ENCODE measurements around the gene HDAC9.

Gene HDAC9

GRCh38 chr7:19020062-19020461, 524.5 kb downstream of the HDAC9 start:
- no peak overlapping the region for H3K4me3 ChIP-seq (ENCODE audit: insufficient read depth, low read length, poor library complexity, severe bottlenecking)
- no peaks in the 10 kb centered on the region for H3F3A ChIP-seq (ENCODE audit: insufficient read depth)
- no peaks in the 10 kb centered on the region for H3K27me3 ChIP-seq (ENCODE audit: low read length)
- H3K27ac ChIP-seq (ENCODE audit: low read depth, low read length): no peak overlapping the region
- H3K4me2 ChIP-seq (ENCODE audit: low read depth, low read length, poor library complexity, severe bottlenecking): no peak overlapping the region
- H3K9ac ChIP-seq (ENCODE audit: low read length): no peak overlapping the region
- H3K79me2 ChIP-seq (ENCODE audit: insufficient read depth, low read length): no peaks in the 10 kb centered on the region
- no peaks in the 10 kb centered on the region for H3K9me3 ChIP-seq (ENCODE audit: insufficient read depth, low read length)
- H2AFZ ChIP-seq (ENCODE audit: low read depth, low read length, severe bottlenecking): no peak overlapping the region
- TF ChIP-seq EZH2phosphoT487 (conservative IDR thresholded peaks at IDR 0.05; ENCODE audit: low read length) (no peak), CTCF (IDR thresholded peaks at IDR 0.05; ENCODE audit: insufficient read depth, low read length, poor library complexity, severe bottlenecking) (no peak)
- no peaks in the 10 kb centered on the region for H3K9me2 ChIP-seq (replicated peaks; ENCODE audit: insufficient read depth, low read length)
- H4K20me1 ChIP-seq (ENCODE audit: low read depth, low read length): no peaks in the 10 kb centered on the region
- no peaks in the 10 kb centered on the region for H3K36me3 ChIP-seq (ENCODE audit: low read length)

GRCh38 chr7:19020711-19021110, 525.2 kb downstream of the HDAC9 start:
- Histone ChIP-seq H3K9me3 (ENCODE audit: insufficient read depth, low read length) (no peaks in the 10 kb centered on the region), H3K79me2 (ENCODE audit: insufficient read depth, low read length) (no peaks in the 10 kb centered on the region), H3K36me3 (ENCODE audit: low read length) (no peaks in the 10 kb centered on the region), H2AFZ (ENCODE audit: low read depth, low read length, severe bottlenecking) (no peak overlapping the region), H3K27me3 (ENCODE audit: low read length) (no peaks in the 10 kb centered on the region), H3K9me2 (replicated peaks; ENCODE audit: insufficient read depth, low read length) (no peaks in the 10 kb centered on the region), H3K27ac (ENCODE audit: low read depth, low read length) (no peak overlapping the region), H3K4me3 (ENCODE audit: insufficient read depth, low read length, poor library complexity, severe bottlenecking) (no peak overlapping the region), H3F3A (ENCODE audit: insufficient read depth) (no peaks in the 10 kb centered on the region), H4K20me1 (ENCODE audit: low read depth, low read length) (no peaks in the 10 kb centered on the region), H3K9ac (ENCODE audit: low read length) (no peak overlapping the region), H3K4me2 (ENCODE audit: low read depth, low read length, poor library complexity, severe bottlenecking) (no peak overlapping the region)
- TF ChIP-seq EZH2phosphoT487 (conservative IDR thresholded peaks at IDR 0.05; ENCODE audit: low read length) (no peak), CTCF (IDR thresholded peaks at IDR 0.05; ENCODE audit: insufficient read depth, low read length, poor library complexity, severe bottlenecking) (no peak)

GRCh38 chr7:19023477-19023876, 527.9 kb downstream of the HDAC9 start:
- Histone ChIP-seq H3K79me2 (ENCODE audit: insufficient read depth, low read length) (no peaks in the 10 kb centered on the region), H3K9me3 (ENCODE audit: insufficient read depth, low read length) (no peaks in the 10 kb centered on the region), H2AFZ (ENCODE audit: low read depth, low read length, severe bottlenecking) (no peak overlapping the region), H4K20me1 (ENCODE audit: low read depth, low read length) (no peaks in the 10 kb centered on the region), H3K4me3 (ENCODE audit: insufficient read depth, low read length, poor library complexity, severe bottlenecking) (no peak overlapping the region), H3K36me3 (ENCODE audit: low read length) (no peaks in the 10 kb centered on the region), H3K27ac (ENCODE audit: low read depth, low read length) (no peak overlapping the region), H3K4me2 (ENCODE audit: low read depth, low read length, poor library complexity, severe bottlenecking) (no peak overlapping the region), H3F3A (ENCODE audit: insufficient read depth) (no peaks in the 10 kb centered on the region), H3K27me3 (ENCODE audit: low read length) (no peaks in the 10 kb centered on the region), H3K9me2 (replicated peaks; ENCODE audit: insufficient read depth, low read length) (no peaks in the 10 kb centered on the region; the same call in 1 of the 2 replicates), H3K9ac (ENCODE audit: low read length) (no peak overlapping the region)
- TF ChIP-seq CTCF (IDR thresholded peaks at IDR 0.05; ENCODE audit: insufficient read depth, low read length, poor library complexity, severe bottlenecking): no peak

GRCh38 chr7:19024261-19024660, 528.7 kb downstream of the HDAC9 start:
- Histone ChIP-seq H3K4me3 (ENCODE audit: insufficient read depth, low read length, poor library complexity, severe bottlenecking) (no peak overlapping the region), H3K9ac (ENCODE audit: low read length) (no peak overlapping the region), H3K27me3 (ENCODE audit: low read length) (no peaks in the 10 kb centered on the region), H2AFZ (ENCODE audit: low read depth, low read length, severe bottlenecking) (no peak overlapping the region), H3K9me2 (replicated peaks; ENCODE audit: insufficient read depth, low read length) (no peaks in the 10 kb centered on the region; the same call in 1 of the 2 replicates), H3K4me2 (ENCODE audit: low read depth, low read length, poor library complexity, severe bottlenecking) (no peak overlapping the region), H3F3A (ENCODE audit: insufficient read depth) (no peaks in the 10 kb centered on the region), H3K27ac (ENCODE audit: low read depth, low read length) (no peak overlapping the region), H3K79me2 (ENCODE audit: insufficient read depth, low read length) (no peaks in the 10 kb centered on the region), H3K9me3 (ENCODE audit: insufficient read depth, low read length) (no peaks in the 10 kb centered on the region), H3K36me3 (ENCODE audit: low read length) (no peaks in the 10 kb centered on the region), H4K20me1 (ENCODE audit: low read depth, low read length) (no peaks in the 10 kb centered on the region)
- no peak for TF ChIP-seq EZH2phosphoT487 (conservative IDR thresholded peaks at IDR 0.05; ENCODE audit: low read length)
- no peak for TF ChIP-seq CTCF (IDR thresholded peaks at IDR 0.05; ENCODE audit: insufficient read depth, low read length, poor library complexity, severe bottlenecking)
